ENCODE data around the gene MAP4K4. TPM values are rescaled to one million over a fixed set of nuclear protein-coding genes. Genes with fewer than 3 reads are reported as not detected.

MAP4K4 gene
- total and polyA plus RNA-seq, 2 of the 13 experiments (the other 11 are each of a cell fraction or from before 2014, with no cell fraction given): 105 to 264 TPM

DNA sequence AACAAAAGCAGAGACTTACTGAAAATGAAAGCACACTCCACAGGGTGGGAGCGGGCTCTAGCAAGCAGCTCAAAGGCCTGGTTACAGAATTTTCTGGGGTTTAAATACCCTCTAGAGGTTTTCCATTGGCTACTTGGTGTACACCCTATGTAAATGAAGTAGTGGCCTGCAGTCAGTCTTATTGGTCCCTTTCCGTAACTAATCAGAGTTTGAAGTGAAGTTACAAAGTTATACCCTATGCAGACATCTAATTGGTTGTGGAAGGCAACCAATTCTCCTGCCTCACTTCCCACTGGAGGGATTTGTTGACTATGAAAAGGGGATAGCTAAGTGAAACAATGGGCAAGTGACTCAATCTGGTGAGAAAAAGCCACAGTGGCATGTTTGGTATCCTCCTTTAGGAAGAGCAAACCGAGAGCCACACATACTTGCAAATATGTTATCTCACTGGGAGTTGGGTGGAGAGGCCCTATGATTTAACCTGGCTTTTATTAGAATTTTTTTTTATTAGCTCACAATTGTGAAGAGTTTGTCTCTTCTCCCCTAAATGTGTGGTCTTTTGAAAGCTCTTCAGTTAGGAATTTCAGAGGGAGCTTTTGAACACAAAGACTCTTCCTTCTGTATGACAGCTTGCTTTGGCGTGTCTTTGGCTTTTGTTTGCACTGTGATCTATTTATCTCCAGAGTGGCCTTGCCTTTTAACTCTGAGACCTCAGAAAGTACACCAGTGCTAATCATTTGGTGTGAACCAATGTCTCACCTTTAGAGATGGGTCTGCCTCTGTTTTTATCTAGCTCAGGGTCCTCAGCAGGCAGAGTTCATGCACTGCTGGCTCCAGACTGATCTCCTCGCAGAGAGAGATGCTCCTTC lies 69.6 kb downstream of the MAP4K4 start (continued):
- TF ChIP-seq HNRNPK (IDR thresholded peaks at IDR 0.05; ENCODE audit: low read depth, low read length, poor library complexity, severe bottlenecking): no peak
- TF ChIP-seq ZNF652 (CRISPR knock-in tag; IDR thresholded peaks at IDR 0.05; ENCODE audit: borderline replicate concordance, low read depth): 0 out of 2 replicates have a peak, but pooled peaks have one; percentile 9
- TF ChIP-seq, protein P1, sequence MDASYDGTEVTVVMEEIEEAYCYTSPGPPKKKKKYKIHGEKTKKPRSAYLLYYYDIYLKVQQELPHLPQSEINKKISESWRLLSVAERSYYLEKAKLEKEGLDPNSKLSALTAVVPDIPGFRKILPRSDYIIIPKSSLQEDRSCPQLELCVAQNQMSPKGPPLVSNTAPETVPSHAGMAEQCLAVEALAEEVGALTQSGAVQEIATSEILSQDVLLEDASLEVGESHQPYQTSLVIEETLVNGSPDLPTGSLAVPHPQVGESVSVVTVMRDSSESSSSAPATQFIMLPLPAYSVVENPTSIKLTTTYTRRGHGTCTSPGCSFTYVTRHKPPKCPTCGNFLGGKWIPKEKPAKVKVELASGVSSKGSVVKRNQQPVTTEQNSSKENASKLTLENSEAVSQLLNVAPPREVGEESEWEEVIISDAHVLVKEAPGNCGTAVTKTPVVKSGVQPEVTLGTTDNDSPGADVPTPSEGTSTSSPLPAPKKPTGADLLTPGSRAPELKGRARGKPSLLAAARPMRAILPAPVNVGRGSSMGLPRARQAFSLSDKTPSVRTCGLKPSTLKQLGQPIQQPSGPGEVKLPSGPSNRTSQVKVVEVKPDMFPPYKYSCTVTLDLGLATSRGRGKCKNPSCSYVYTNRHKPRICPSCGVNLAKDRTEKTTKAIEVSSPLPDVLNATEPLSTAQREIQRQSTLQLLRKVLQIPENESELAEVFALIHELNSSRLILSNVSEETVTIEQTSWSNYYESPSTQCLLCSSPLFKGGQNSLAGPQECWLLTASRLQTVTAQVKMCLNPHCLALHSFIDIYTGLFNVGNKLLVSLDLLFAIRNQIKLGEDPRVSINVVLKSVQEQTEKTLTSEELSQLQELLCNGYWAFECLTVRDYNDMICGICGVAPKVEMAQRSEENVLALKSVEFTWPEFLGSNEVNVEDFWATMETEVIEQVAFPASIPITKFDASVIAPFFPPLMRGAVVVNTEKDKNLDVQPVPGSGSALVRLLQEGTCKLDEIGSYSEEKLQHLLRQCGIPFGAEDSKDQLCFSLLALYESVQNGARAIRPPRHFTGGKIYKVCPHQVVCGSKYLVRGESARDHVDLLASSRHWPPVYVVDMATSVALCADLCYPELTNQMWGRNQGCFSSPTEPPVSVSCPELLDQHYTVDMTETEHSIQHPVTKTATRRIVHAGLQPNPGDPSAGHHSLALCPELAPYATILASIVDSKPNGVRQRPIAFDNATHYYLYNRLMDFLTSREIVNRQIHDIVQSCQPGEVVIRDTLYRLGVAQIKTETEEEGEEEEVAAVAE (CRISPR knock-in tag; IDR thresholded peaks at IDR 0.05; ENCODE audit: borderline replicate concordance): no peak
- TF ChIP-seq SATB2 (CRISPR knock-in tag; IDR thresholded peaks at IDR 0.05): no peak
- no peak for TF ChIP-seq MIER2 (CRISPR knock-in tag; IDR thresholded peaks at IDR 0.05)
- TF ChIP-seq, protein P2, sequence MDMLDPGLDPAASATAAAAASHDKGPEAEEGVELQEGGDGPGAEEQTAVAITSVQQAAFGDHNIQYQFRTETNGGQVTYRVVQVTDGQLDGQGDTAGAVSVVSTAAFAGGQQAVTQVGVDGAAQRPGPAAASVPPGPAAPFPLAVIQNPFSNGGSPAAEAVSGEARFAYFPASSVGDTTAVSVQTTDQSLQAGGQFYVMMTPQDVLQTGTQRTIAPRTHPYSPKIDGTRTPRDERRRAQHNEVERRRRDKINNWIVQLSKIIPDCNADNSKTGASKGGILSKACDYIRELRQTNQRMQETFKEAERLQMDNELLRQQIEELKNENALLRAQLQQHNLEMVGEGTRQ (IDR thresholded peaks at IDR 0.05; ENCODE audit: low read depth, low read length): no peak
- TF ChIP-seq, protein P2 (CRISPR knock-in tag; IDR thresholded peaks at IDR 0.05; ENCODE audit: borderline replicate concordance): no peak
- TF ChIP-seq NFATC3 (CRISPR knock-in tag; IDR thresholded peaks at IDR 0.05): 0 out of 2 replicates have a peak, but pooled peaks have one; percentile 31
- no peak for TF ChIP-seq ZNF337 (CRISPR knock-in tag; IDR thresholded peaks at IDR 0.05; ENCODE audit: borderline replicate concordance, low read depth)
- TF ChIP-seq, protein P3, sequence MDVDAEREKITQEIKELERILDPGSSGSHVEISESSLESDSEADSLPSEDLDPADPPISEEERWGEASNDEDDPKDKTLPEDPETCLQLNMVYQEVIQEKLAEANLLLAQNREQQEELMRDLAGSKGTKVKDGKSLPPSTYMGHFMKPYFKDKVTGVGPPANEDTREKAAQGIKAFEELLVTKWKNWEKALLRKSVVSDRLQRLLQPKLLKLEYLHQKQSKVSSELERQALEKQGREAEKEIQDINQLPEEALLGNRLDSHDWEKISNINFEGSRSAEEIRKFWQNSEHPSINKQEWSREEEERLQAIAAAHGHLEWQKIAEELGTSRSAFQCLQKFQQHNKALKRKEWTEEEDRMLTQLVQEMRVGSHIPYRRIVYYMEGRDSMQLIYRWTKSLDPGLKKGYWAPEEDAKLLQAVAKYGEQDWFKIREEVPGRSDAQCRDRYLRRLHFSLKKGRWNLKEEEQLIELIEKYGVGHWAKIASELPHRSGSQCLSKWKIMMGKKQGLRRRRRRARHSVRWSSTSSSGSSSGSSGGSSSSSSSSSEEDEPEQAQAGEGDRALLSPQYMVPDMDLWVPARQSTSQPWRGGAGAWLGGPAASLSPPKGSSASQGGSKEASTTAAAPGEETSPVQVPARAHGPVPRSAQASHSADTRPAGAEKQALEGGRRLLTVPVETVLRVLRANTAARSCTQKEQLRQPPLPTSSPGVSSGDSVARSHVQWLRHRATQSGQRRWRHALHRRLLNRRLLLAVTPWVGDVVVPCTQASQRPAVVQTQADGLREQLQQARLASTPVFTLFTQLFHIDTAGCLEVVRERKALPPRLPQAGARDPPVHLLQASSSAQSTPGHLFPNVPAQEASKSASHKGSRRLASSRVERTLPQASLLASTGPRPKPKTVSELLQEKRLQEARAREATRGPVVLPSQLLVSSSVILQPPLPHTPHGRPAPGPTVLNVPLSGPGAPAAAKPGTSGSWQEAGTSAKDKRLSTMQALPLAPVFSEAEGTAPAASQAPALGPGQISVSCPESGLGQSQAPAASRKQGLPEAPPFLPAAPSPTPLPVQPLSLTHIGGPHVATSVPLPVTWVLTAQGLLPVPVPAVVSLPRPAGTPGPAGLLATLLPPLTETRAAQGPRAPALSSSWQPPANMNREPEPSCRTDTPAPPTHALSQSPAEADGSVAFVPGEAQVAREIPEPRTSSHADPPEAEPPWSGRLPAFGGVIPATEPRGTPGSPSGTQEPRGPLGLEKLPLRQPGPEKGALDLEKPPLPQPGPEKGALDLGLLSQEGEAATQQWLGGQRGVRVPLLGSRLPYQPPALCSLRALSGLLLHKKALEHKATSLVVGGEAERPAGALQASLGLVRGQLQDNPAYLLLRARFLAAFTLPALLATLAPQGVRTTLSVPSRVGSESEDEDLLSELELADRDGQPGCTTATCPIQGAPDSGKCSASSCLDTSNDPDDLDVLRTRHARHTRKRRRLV (CRISPR knock-in tag; IDR thresholded peaks at IDR 0.05): 0 out of 2 replicates have a peak, but pooled peaks have one; percentile 62
- TF ChIP-seq PITX1 (CRISPR knock-in tag; IDR thresholded peaks at IDR 0.05): peak; percentile 91
- no peak for TF ChIP-seq NFE2 (CRISPR knock-in tag; IDR thresholded peaks at IDR 0.05)
- no peak for TF ChIP-seq ZNF251 (CRISPR knock-in tag; IDR thresholded peaks at IDR 0.05)
- TF ChIP-seq, protein P4, sequence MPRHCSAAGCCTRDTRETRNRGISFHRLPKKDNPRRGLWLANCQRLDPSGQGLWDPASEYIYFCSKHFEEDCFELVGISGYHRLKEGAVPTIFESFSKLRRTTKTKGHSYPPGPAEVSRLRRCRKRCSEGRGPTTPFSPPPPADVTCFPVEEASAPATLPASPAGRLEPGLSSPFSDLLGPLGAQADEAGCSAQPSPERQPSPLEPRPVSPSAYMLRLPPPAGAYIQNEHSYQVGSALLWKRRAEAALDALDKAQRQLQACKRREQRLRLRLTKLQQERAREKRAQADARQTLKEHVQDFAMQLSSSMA (CRISPR knock-in tag; IDR thresholded peaks at IDR 0.05): no peak
